Neuron (in vitro differentiated cells): ENCODE measurements around the gene WDR43.

Experiments
- H2AFZ ChIP-seq: one replicate; pipeline ENCODE4 v1.6.1; 2013; ENCODE audit warnings: low read depth, mild to moderate bottlenecking, inconsistent platforms, low read length, moderate library complexity
- H3K27me3 ChIP-seq: one replicate; pipeline ENCODE4 v1.6.1; 2013; ENCODE audit warnings: low read length; ENCODE audit not compliant: insufficient read depth
- H3K36me3 ChIP-seq: one replicate; pipeline ENCODE4 v1.6.1; 2013; ENCODE audit warnings: low read length; ENCODE audit not compliant: insufficient read depth
- H3K4me1 ChIP-seq: one replicate; pipeline ENCODE4 v1.6.1; 2013; ENCODE audit warnings: low read length; ENCODE audit not compliant: insufficient read depth
- H3K4me3 ChIP-seq: 2 replicates; pipeline ENCODE4 v1.5.1; 2013; ENCODE audit warnings: mild to moderate bottlenecking, low read length, moderate library complexity
- H3K9me3 ChIP-seq: one replicate; pipeline ENCODE4 v1.6.1; 2013; ENCODE audit warnings: low read length

The WDR43 gene

GRCh38 chr2:28994074-28994473, 99.6 kb downstream of the WDR43 start:
- Histone ChIP-seq H3K9me3 (no peaks in the 10 kb centered on the region), H2AFZ (no peak overlapping the region), H3K4me3 (no peak overlapping the region), H3K4me1 (peaks cover 11% of the 10 kb centered on the region), H3K27me3 (peaks cover 2% of the 10 kb centered on the region), H3K36me3 (no peaks in the 10 kb centered on the region)

- Histone ChIP-seq H3K36me3 (no peaks in the 10 kb centered on the region), H3K27me3 (peaks cover 2% of the 10 kb centered on the region), H3K9me3 (no peaks in the 10 kb centered on the region), H3K4me3 (no peak overlapping the region), H2AFZ (no peak overlapping the region), H3K4me1 (peaks cover 11% of the 10 kb centered on the region)
Measured at GRCh38 chr2:28994679-28995078, 100.2 kb downstream of the WDR43 start.

- Histone ChIP-seq H3K36me3 (no peaks in the 10 kb centered on the region), H3K4me1 (peaks cover 11% of the 10 kb centered on the region), H3K4me3 (no peak overlapping the region), H3K9me3 (no peaks in the 10 kb centered on the region), H2AFZ (no peak overlapping the region), H3K27me3 (peaks cover 2% of the 10 kb centered on the region)
Measured at GRCh38 chr2:28995765-28996750, 101.6 kb downstream of the WDR43 start.

GRCh38 chr2:28997237-28997846, 102.9 kb downstream of the WDR43 start:
- H3K27me3 ChIP-seq, result peaks cover 2% of the 10 kb centered on the region
- H2AFZ ChIP-seq, result no peak overlapping the region
- H3K4me1 ChIP-seq, result peaks cover 4% of the 10 kb centered on the region
- no peaks in the 10 kb centered on the region for H3K36me3 ChIP-seq
- H3K9me3 ChIP-seq, result no peaks in the 10 kb centered on the region
- H3K4me3 ChIP-seq, result no peak overlapping the region
